GM18870 (cell line): ENCODE data around the gene ABHD17B.
"Not testable (repeated sequence)": the region's sequence is repeated elsewhere in the genome, so short reads cannot be mapped to it uniquely, and the experiment has no call there.

Experiments used
- ATAC-seq: cut with Tn5 transposase; IDR thresholded peaks from one replicate; pipeline ENCODE4 v1.9.1; 2021; ENCODE audit warnings: moderate library complexity; ENCODE audit not compliant: unreplicated experiment

ABHD17B gene

GRCh38 chr9:71911061-71911907 is at the start of gene ABHD17B, which contains the start of gene C9orf85:
ABHD17B (minus strand) TSS chr9:71911193; CDS start chr9:71875080, 36,113 bp downstream.
C9orf85 (plus strand) TSS chr9:71911639; CDS start chr9:71911735, 96 bp downstream.
- peak; percentile 96 for ATAC-seq

GRCh38 chr9:71955300-71955915 is 44.4 kb upstream of the ABHD17B start:
- peak; percentile 68 for ATAC-seq

- ATAC-seq: not testable (repeated sequence)
Observed at GRCh38 chr9:71954652-71955051, 43.7 kb upstream of the ABHD17B start.

GRCh38 chr9:71944754-71945375 is 33.9 kb upstream of the ABHD17B start:
- no peak for ATAC-seq

- ATAC-seq: no peak
Observed at GRCh38 chr9:71941998-71942567, 31.1 kb upstream of the ABHD17B start.

GRCh38 chr9:71941060-71941568 is 30.1 kb upstream of the ABHD17B start:
- ATAC-seq: no peak

- no peak for ATAC-seq
Observed at GRCh38 chr9:71937898-71938297, 26.9 kb upstream of the ABHD17B start.

GRCh38 chr9:71937070-71937625 is 26.2 kb upstream of the ABHD17B start:
- ATAC-seq: no peak

GRCh38 chr9:71936066-71936465 is 25.1 kb upstream of the ABHD17B start:
- no peak for ATAC-seq

GRCh38 chr9:71931166-71931565 is 20.2 kb upstream of the ABHD17B start:
- ATAC-seq: no peak

- no peak for ATAC-seq
Observed at GRCh38 chr9:71929791-71930440, 18.9 kb upstream of the ABHD17B start.

- ATAC-seq: no peak
Observed at GRCh38 chr9:71929223-71929622, 18.2 kb upstream of the ABHD17B start.

GRCh38 chr9:71928806-71929205 is 17.8 kb upstream of the ABHD17B start:
- no peak for ATAC-seq

- ATAC-seq: no peak
Observed at GRCh38 chr9:71928376-71928775, 17.4 kb upstream of the ABHD17B start.

GRCh38 chr9:71925834-71926233 is 14.8 kb upstream of the ABHD17B start:
- no peak for ATAC-seq

- ATAC-seq: no peak
Observed at GRCh38 chr9:71924576-71924975, 13.6 kb upstream of the ABHD17B start.

- ATAC-seq: no peak
Observed at GRCh38 chr9:71921190-71921814, 10.3 kb upstream of the ABHD17B start.

- no peak for ATAC-seq
Observed at GRCh38 chr9:71920456-71921189, 9.6 kb upstream of the ABHD17B start.

GRCh38 chr9:71918419-71918818 is 7.4 kb upstream of the ABHD17B start:
- ATAC-seq: no peak
